CD14-positive monocyte (primary cell): ENCODE measurements around the gene MAP3K13. TPM values are rescaled to one million over a fixed set of nuclear protein-coding genes. Genes with fewer than 3 reads are reported as not detected.
"Not testable (repeated sequence)": the region's sequence is repeated elsewhere in the genome, so short reads cannot be mapped to it uniquely, and the experiment has no call there.

Source experiments
- DNase-seq, 3 donors: peaks; one replicate each; pipeline ENCODE4 v3.0.0-alpha.2; 2011 to 2022
- H2AFZ ChIP-seq: 2 replicates; pipeline ENCODE4 v1.6.0; 2012; ENCODE audit warnings: mild to moderate bottlenecking, low read depth, low read length, inconsistent platforms; ENCODE audit not compliant: insufficient read depth, poor library complexity, severe bottlenecking
- H3K27ac ChIP-seq, 2 donors: 1 replicate in 1 of 2; 2 replicates in 1 of 2; pipeline ENCODE4 v1.5.1; 2012 to 2013; ENCODE audit warnings: low read length in 2 of 2, control low read depth in 1 of 2, inconsistent platforms in 1 of 2, low read depth in 1 of 2, mild to moderate bottlenecking in 1 of 2
- H3K27me3 ChIP-seq, 2 donors: one replicate each; pipeline versions ENCODE4 v1.6.0 to v1.6.1; 2011 to 2013; ENCODE audit warnings: low read length in 2 of 2; ENCODE audit not compliant: control insufficient read depth in 2 of 2, insufficient read depth in 2 of 2
- H3K36me3 ChIP-seq, 2 donors: replicated peaks in 1 of 2; 1 replicate in 1 of 2; 2 replicates in 1 of 2; pipeline versions ENCODE4 v1.5.1 to v1.6.1; 2012 to 2013; ENCODE audit warnings: low read length in 2 of 2, control low read depth in 1 of 2, inconsistent platforms in 1 of 2, mild to moderate bottlenecking in 1 of 2; ENCODE audit not compliant: insufficient read depth in 2 of 2, control insufficient read depth in 1 of 2
- H3K4me1 ChIP-seq, 2 donors: 1 replicate in 1 of 2; 2 replicates in 1 of 2; pipeline versions ENCODE4 v1.5.1 to v1.6.1; 2012 to 2013; ENCODE audit warnings: low read length in 2 of 2, control low read depth in 1 of 2, inconsistent platforms in 1 of 2, mild to moderate bottlenecking in 1 of 2, moderate library complexity in 1 of 2; ENCODE audit not compliant: insufficient read depth in 2 of 2, control insufficient read depth in 1 of 2
- H3K4me2 ChIP-seq: replicated peaks from 2 replicates; pipeline ENCODE3; 2012; ENCODE audit warnings: low read length, moderate library complexity, mild to moderate bottlenecking; ENCODE audit not compliant: poor library complexity, severe bottlenecking; ENCODE audit errors: extremely low read depth
- H3K4me3 ChIP-seq, 3 experiments: fragments of 200-600 bp in 1 of 3; sonication (generic) in 1 of 3; replicated peaks in 1 of 3; 1 replicate in 2 of 3; 2 replicates in 1 of 3; pipeline ENCODE4 v1.5.1; 2011 to 2013; ENCODE audit warnings: low read length in 3 of 3, mild to moderate bottlenecking in 3 of 3, control low read depth in 2 of 3, low read depth in 2 of 3, inconsistent platforms in 1 of 3, moderate library complexity in 1 of 3
- H3K79me2 ChIP-seq: 2 replicates; pipeline ENCODE4 v1.6.0; 2012; ENCODE audit warnings: mild to moderate bottlenecking, control low read depth, inconsistent platforms, low read length, moderate library complexity; ENCODE audit not compliant: insufficient read depth
- H3K9ac ChIP-seq: 2 replicates; pipeline ENCODE4 v1.6.0; 2017; ENCODE audit warnings: low read length, mild to moderate bottlenecking; ENCODE audit not compliant: insufficient read depth, poor library complexity, severe bottlenecking
- H3K9me3 ChIP-seq, 2 donors: replicated peaks in 1 of 2; 1 replicate in 1 of 2; 2 replicates in 1 of 2; pipeline versions ENCODE4 v1.5.1 to v1.6.1; 2012 to 2013; ENCODE audit warnings: low read length in 2 of 2, control low read depth in 1 of 2; ENCODE audit not compliant: control insufficient read depth in 1 of 2, insufficient read depth in 1 of 2
- H4K20me1 ChIP-seq: 2 replicates; pipeline ENCODE4 v1.6.0; 2012; ENCODE audit warnings: mild to moderate bottlenecking, low read length, control low read depth, moderate library complexity; ENCODE audit not compliant: insufficient read depth
- H3K27ac Mint-ChIP-seq, 7 donors: one replicate each; pipeline ENCODE4 v1.8.0; 2020; ENCODE audit warnings: mild to moderate bottlenecking in 7 of 7, mixed read lengths in 7 of 7, moderate library complexity in 6 of 7, inconsistent platforms in 2 of 7
- H3K27me3 Mint-ChIP-seq, 3 donors: one replicate each; pipeline ENCODE4 v1.8.0; 2021 to 2022; ENCODE audit warnings: low read depth in 3 of 3, mild to moderate bottlenecking in 3 of 3, mixed read lengths in 3 of 3, moderate library complexity in 3 of 3, inconsistent platforms in 1 of 3
- H3K36me3 Mint-ChIP-seq, 2 donors: one replicate each; pipeline ENCODE4 v1.8.0; 2020; ENCODE audit warnings: mixed read lengths in 2 of 2, inconsistent platforms in 1 of 2, mild to moderate bottlenecking in 1 of 2
- H3K4me1 Mint-ChIP-seq: one replicate; pipeline ENCODE4 v1.8.0; 2020; ENCODE audit warnings: mild to moderate bottlenecking, mixed read lengths
- H3K4me3 Mint-ChIP-seq, 2 donors: one replicate each; pipeline ENCODE4 v1.8.0; 2020; ENCODE audit warnings: mild to moderate bottlenecking in 2 of 2, mixed read lengths in 2 of 2, moderate library complexity in 1 of 2
- H3K9me3 Mint-ChIP-seq, 7 donors: one replicate each; pipeline ENCODE4 v1.8.0; 2020 to 2022; ENCODE audit warnings: mixed read lengths in 7 of 7, mild to moderate bottlenecking in 6 of 7, moderate library complexity in 6 of 7, inconsistent platforms in 2 of 7
- WGBS: methylation state at CpG from one replicate; pipeline ENCODE4 v1.1.5; 2013; ENCODE audit warnings: missing lambda C conversion rate; ENCODE audit not compliant: insufficient coverage; 5-methylcytosine and 5-hydroxymethylcytosine counted together
- intact Hi-C, 2 donors: fragments of 100-400 bp; cut with micrococcal nuclease; formaldehyde crosslinking; loops; one replicate each; pipeline versions ENCODE4 v1.15.0 to v1.15.1; 2023
- polyA plus RNA-seq, 3 donors: library from polyadenylated mRNA; depleted of rRNA in 1 of 3; unstranded in 2 of 3; stranded (reverse) in 1 of 3; fragments of 300-500 nt in 2 of 3; fragments of >200 nt in 1 of 3; fragmentation: Illumina TruSeq in 2 of 3; gene quantifications; 1 replicate in 2 of 3; 2 replicates in 1 of 3; pipeline ENCODE4 v1.2.3, GENCODE V29; 2012 to 2021
- TF ChIP-seq, protein P1 (sequence below): fragments of 200-600 bp; IDR thresholded peaks from one replicate; pipeline ENCODE4 v1.8.0; 2022; ENCODE audit warnings: antibody characterized with exemption, mild to moderate bottlenecking

MAP3K13 gene
- polyA plus RNA-seq, 3 donors = 5.0 to 34.2 (median 30.9) TPM

GRCh38 chr3:185382154-185382553 lies 19.2 kb downstream of the MAP3K13 start:
- H3K27ac ChIP-seq = no peak overlapping the region
- H3K4me2 ChIP-seq = no peak overlapping the region
- no peak overlapping the region for H3K4me3 ChIP-seq
- no peak for DNase-seq
- TF ChIP-seq, protein P1, sequence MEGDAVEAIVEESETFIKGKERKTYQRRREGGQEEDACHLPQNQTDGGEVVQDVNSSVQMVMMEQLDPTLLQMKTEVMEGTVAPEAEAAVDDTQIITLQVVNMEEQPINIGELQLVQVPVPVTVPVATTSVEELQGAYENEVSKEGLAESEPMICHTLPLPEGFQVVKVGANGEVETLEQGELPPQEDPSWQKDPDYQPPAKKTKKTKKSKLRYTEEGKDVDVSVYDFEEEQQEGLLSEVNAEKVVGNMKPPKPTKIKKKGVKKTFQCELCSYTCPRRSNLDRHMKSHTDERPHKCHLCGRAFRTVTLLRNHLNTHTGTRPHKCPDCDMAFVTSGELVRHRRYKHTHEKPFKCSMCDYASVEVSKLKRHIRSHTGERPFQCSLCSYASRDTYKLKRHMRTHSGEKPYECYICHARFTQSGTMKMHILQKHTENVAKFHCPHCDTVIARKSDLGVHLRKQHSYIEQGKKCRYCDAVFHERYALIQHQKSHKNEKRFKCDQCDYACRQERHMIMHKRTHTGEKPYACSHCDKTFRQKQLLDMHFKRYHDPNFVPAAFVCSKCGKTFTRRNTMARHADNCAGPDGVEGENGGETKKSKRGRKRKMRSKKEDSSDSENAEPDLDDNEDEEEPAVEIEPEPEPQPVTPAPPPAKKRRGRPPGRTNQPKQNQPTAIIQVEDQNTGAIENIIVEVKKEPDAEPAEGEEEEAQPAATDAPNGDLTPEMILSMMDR = no peak
- H3K4me1 ChIP-seq = no peaks in the 10 kb centered on the region
- H3K79me2 ChIP-seq = no peaks in the 10 kb centered on the region
- H3K4me1 Mint-ChIP-seq = no peaks in the 10 kb centered on the region
- H3K9me3 Mint-ChIP-seq = peaks cover 0 to 7% (median 4%) of the 10 kb centered on the region in 7 donors
- no peak overlapping the region for H3K9ac ChIP-seq
- peaks cover 2 to 4% (median 3%) of the 10 kb centered on the region in 3 donors for H3K27me3 Mint-ChIP-seq
- H4K20me1 ChIP-seq = no peaks in the 10 kb centered on the region
- no peak overlapping the region for H2AFZ ChIP-seq
- H3K36me3 ChIP-seq = no peaks in the 10 kb centered on the region
- intact Hi-C loops = no loop called here
- H3K36me3 Mint-ChIP-seq = no peaks in the 10 kb centered on the region
- no peaks in the 10 kb centered on the region for H3K27me3 ChIP-seq
- WGBS = no CpG with 5 or more reads among the region's 1 CpG
- H3K9me3 ChIP-seq = no peaks in the 10 kb centered on the region
- H3K27ac Mint-ChIP-seq = no peak overlapping the region
- H3K4me3 Mint-ChIP-seq = no peak overlapping the region

DNA sequence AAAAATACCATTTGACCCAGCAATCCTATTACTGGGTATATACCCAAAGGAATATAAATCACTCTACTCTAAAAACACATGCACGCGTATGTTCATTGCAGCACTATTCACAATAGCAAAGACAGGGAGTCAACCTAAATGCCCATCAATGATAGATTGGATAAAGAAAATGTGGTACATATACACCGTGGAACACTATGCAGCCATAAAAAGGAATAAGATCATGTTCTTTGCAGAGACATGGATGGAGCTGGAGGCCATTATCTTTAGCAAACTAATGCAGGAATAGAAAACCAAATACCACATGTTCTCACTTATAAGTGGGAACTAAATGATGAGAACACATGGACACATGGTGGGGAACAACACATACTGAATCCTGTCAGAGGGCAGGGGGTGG lies 23.6 kb downstream of the MAP3K13 start:
- H3K4me1 ChIP-seq, H3K36me3 Mint-ChIP-seq, H3K27ac Mint-ChIP-seq, H3K4me3 ChIP-seq, H3K27ac ChIP-seq, H3K79me2 ChIP-seq, H3K36me3 ChIP-seq, H2AFZ ChIP-seq, H3K4me2 ChIP-seq, H4K20me1 ChIP-seq, H3K27me3 Mint-ChIP-seq, H3K9ac ChIP-seq, DNase-seq, H3K9me3 Mint-ChIP-seq, H3K4me1 Mint-ChIP-seq, H3K4me3 Mint-ChIP-seq, intact Hi-C loops, H3K9me3 ChIP-seq, H3K27me3 ChIP-seq: not testable (repeated sequence)
- no CpG with 5 or more reads among the region's 3 CpGs for WGBS
